ENCODE results near the gene SPG11. TPM values are rescaled to one million over a fixed set of nuclear protein-coding genes. Genes with fewer than 3 reads are reported as not detected.

Gene SPG11
- total and polyA plus RNA-seq, 4 donors, result 17.3 to 65.3 (median 31.3) TPM

DNA sequence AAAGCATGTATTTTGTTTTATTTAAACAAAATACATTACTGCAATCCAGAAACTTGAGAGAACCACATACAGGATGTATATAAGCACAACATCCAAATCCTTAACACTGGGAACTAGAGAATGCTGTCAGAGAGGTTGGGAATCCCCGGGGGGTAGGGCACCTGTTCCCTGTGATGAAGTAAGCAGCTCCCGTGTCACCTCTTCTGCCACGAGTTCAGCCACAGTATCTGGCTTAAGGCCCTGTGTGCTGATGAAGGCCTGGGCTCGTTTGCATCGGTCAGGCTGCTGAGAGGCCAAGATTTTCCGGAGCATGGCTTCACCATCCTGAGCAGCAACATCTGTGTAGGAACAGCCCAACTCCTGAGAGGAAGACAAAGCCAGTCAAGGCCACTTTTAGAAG is 90.1 kb downstream of the SPG11 start:
- TF ChIP-seq, protein P1, sequence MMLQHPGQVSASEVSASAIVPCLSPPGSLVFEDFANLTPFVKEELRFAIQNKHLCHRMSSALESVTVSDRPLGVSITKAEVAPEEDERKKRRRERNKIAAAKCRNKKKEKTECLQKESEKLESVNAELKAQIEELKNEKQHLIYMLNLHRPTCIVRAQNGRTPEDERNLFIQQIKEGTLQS (IDR thresholded peaks at IDR 0.05), result no peak
- TF ChIP-seq JUND (IDR thresholded peaks at IDR 0.05), result no peak
- no peak for TF ChIP-seq HNF4A (conservative IDR thresholded peaks at IDR 0.05)
- TF ChIP-seq, protein P2, sequence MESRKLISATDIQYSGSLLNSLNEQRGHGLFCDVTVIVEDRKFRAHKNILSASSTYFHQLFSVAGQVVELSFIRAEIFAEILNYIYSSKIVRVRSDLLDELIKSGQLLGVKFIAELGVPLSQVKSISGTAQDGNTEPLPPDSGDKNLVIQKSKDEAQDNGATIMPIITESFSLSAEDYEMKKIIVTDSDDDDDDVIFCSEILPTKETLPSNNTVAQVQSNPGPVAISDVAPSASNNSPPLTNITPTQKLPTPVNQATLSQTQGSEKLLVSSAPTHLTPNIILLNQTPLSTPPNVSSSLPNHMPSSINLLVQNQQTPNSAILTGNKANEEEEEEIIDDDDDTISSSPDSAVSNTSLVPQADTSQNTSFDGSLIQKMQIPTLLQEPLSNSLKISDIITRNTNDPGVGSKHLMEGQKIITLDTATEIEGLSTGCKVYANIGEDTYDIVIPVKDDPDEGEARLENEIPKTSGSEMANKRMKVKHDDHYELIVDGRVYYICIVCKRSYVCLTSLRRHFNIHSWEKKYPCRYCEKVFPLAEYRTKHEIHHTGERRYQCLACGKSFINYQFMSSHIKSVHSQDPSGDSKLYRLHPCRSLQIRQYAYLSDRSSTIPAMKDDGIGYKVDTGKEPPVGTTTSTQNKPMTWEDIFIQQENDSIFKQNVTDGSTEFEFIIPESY (IDR thresholded peaks at IDR 0.05), result no peak
- H3K9me3 ChIP-seq (ENCODE audit: control insufficient read depth in 4 of 4, low read length in 3 of 4), result no peaks in the 10 kb centered on the region
- peaks cover 2 to 38% (median 31%) of the 10 kb centered on the region in 4 donors for H3K36me3 ChIP-seq (ENCODE audit: control insufficient read depth in 4 of 4, insufficient read depth in 3 of 4, low read depth in 1 of 4, low read length in 3 of 4)
- H3K9ac ChIP-seq (ENCODE audit: low read depth in 1 of 2, low read length in 2 of 2), result no peak overlapping the region
- WGBS, result 95% methylated on average over 6 of the region's 6 CpGs
- no peak for DNase-seq (ENCODE audit: low spot score)
- H3K4me1 ChIP-seq (ENCODE audit: control insufficient read depth in 4 of 4, insufficient read depth in 4 of 4, low read length in 3 of 4), result peaks cover 0 to under 1% (median 0%) of the 10 kb centered on the region in 4 donors
- H3K4me3 ChIP-seq (ENCODE audit: low read depth in 1 of 3, low read length in 3 of 3), result no peak overlapping the region
- no peak overlapping the region for H3K27ac ChIP-seq (ENCODE audit: low read depth in 1 of 2, low read length in 2 of 2)
- no peaks in the 10 kb centered on the region for H3K27me3 ChIP-seq (ENCODE audit: control insufficient read depth in 4 of 4, insufficient read depth in 4 of 4, low read length in 3 of 4)

DNA sequence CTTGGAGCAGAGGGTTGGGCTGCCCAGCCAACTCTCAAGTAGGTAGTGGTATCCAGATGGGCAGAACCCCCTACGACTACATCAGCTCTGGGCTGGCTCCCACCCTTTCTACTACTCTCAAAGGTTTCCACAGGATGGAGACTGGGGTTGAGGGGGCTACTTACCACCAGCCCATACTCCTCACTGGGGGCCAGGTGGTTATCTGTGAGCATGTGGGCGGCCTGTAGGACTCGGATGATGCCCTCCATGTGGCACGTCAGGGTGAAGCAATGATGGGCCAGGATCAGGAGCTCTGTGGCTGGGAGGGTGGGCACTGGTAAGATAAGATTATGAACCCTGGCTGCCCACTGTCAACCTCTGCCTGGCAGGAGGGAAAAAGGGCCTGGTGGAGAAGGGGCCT is 93.1 kb downstream of the SPG11 start:
- no peak for DNase-seq (ENCODE audit: low spot score)
- TF ChIP-seq HNF4A (conservative IDR thresholded peaks at IDR 0.05), result no peak
- H3K9ac ChIP-seq (ENCODE audit: low read depth in 1 of 2, low read length in 2 of 2), result no peak overlapping the region

DNA sequence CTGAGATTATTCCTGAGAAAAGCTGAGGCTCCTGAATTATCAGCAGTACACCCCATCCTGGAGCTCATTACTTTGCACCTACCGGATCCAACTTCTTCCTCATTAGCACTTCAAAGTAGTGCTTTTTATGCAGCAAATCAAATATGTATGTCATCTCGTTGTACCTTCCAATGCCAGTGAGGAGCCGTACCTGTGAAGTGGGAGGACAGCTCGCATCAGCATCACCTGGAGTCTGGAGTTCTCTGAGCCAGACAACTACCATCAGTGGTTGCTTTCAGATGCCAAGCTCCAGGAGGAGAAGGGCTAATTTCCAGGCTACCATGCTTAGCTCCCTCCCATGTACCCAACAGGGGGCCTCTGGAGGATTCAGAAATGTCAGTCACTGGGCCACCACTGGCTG is 94.1 kb downstream of the SPG11 start:
- 98% methylated on average over 4 of the region's 4 CpGs for WGBS
- no peaks in the 10 kb centered on the region for H3K27me3 ChIP-seq (ENCODE audit: control insufficient read depth in 4 of 4, insufficient read depth in 4 of 4, low read length in 3 of 4)
- no peaks in the 10 kb centered on the region for H3K9me3 ChIP-seq (ENCODE audit: control insufficient read depth in 4 of 4, low read length in 3 of 4)
- no peak overlapping the region for H3K27ac ChIP-seq (ENCODE audit: low read depth in 1 of 2, low read length in 2 of 2)
- H3K9ac ChIP-seq (ENCODE audit: low read depth in 1 of 2, low read length in 2 of 2), result no peak overlapping the region
- H3K4me1 ChIP-seq (ENCODE audit: control insufficient read depth in 4 of 4, insufficient read depth in 4 of 4, low read length in 3 of 4), result no peaks in the 10 kb centered on the region
- DNase-seq (ENCODE audit: low spot score), result no peak
- H3K36me3 ChIP-seq (ENCODE audit: control insufficient read depth in 4 of 4, insufficient read depth in 3 of 4, low read depth in 1 of 4, low read length in 3 of 4), result peaks cover 2 to 72% (median 60%) of the 10 kb centered on the region in 4 donors
- H3K4me3 ChIP-seq (ENCODE audit: low read depth in 1 of 3, low read length in 3 of 3), result no peak overlapping the region
- TF ChIP-seq, protein P1 (IDR thresholded peaks at IDR 0.05), result no peak
- no peak for TF ChIP-seq GABPA (IDR thresholded peaks at IDR 0.05 in 1 of 2, conservative IDR thresholded peaks at IDR 0.05 in 1 of 2)
- TF ChIP-seq HNF4G (IDR thresholded peaks at IDR 0.05), result no peak

More for the DNA sequence above, 93.1 kb downstream of the SPG11 start:
- no peak overlapping the region for H3K27ac ChIP-seq (ENCODE audit: low read depth in 1 of 2, low read length in 2 of 2)
- 96% methylated on average over 4 of the region's 4 CpGs for WGBS
- H3K27me3 ChIP-seq (ENCODE audit: control insufficient read depth in 4 of 4, insufficient read depth in 4 of 4, low read length in 3 of 4), result no peaks in the 10 kb centered on the region
- H3K4me3 ChIP-seq (ENCODE audit: low read depth in 1 of 3, low read length in 3 of 3), result no peak overlapping the region
- no peaks in the 10 kb centered on the region for H3K9me3 ChIP-seq (ENCODE audit: control insufficient read depth in 4 of 4, low read length in 3 of 4)
- H3K4me1 ChIP-seq (ENCODE audit: control insufficient read depth in 4 of 4, insufficient read depth in 4 of 4, low read length in 3 of 4), result no peaks in the 10 kb centered on the region
- H3K36me3 ChIP-seq (ENCODE audit: control insufficient read depth in 4 of 4, insufficient read depth in 3 of 4, low read depth in 1 of 4, low read length in 3 of 4), result peaks cover 2 to 62% (median 54%) of the 10 kb centered on the region in 4 donors

DNA sequence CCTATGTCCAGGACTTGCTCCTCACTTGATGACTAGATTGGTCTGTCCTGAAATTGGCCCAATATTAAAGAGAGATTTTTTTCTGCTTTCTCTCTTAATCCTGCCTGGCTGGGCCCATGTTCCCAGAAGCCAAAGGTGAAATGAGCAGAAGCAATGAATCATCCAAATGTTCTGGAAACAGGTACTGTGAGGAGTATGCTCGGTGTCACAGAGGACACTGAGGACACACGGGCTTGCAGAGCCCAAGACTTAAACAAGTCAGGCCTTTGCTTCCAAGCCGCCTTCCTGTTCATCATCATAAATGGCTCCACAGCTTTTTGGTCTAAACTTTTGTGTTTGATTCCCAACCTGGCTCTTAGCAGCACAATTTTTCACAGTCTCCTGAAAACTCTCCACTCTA is 95.1 kb downstream of the SPG11 start:
- peaks cover 5 to 81% (median 64%) of the 10 kb centered on the region in 4 donors for H3K36me3 ChIP-seq (ENCODE audit: control insufficient read depth in 4 of 4, insufficient read depth in 3 of 4, low read depth in 1 of 4, low read length in 3 of 4)
- no peaks in the 10 kb centered on the region for H3K27me3 ChIP-seq (ENCODE audit: control insufficient read depth in 4 of 4, insufficient read depth in 4 of 4, low read length in 3 of 4)
- H3K27ac ChIP-seq (ENCODE audit: low read depth in 1 of 2, low read length in 2 of 2), result no peak overlapping the region
- H3K4me3 ChIP-seq (ENCODE audit: low read depth in 1 of 3, low read length in 3 of 3), result no peak overlapping the region
- no peaks in the 10 kb centered on the region for H3K4me1 ChIP-seq (ENCODE audit: control insufficient read depth in 4 of 4, insufficient read depth in 4 of 4, low read length in 3 of 4)
- no peaks in the 10 kb centered on the region for H3K9me3 ChIP-seq (ENCODE audit: control insufficient read depth in 4 of 4, low read length in 3 of 4)
- WGBS, result 92% methylated on average over 3 of the region's 3 CpGs
- DNase-seq (ENCODE audit: low spot score), result no peak
- H3K9ac ChIP-seq (ENCODE audit: low read depth in 1 of 2, low read length in 2 of 2), result no peak overlapping the region
- TF ChIP-seq, protein P1 (IDR thresholded peaks at IDR 0.05), result no peak
- TF ChIP-seq, protein P3, sequence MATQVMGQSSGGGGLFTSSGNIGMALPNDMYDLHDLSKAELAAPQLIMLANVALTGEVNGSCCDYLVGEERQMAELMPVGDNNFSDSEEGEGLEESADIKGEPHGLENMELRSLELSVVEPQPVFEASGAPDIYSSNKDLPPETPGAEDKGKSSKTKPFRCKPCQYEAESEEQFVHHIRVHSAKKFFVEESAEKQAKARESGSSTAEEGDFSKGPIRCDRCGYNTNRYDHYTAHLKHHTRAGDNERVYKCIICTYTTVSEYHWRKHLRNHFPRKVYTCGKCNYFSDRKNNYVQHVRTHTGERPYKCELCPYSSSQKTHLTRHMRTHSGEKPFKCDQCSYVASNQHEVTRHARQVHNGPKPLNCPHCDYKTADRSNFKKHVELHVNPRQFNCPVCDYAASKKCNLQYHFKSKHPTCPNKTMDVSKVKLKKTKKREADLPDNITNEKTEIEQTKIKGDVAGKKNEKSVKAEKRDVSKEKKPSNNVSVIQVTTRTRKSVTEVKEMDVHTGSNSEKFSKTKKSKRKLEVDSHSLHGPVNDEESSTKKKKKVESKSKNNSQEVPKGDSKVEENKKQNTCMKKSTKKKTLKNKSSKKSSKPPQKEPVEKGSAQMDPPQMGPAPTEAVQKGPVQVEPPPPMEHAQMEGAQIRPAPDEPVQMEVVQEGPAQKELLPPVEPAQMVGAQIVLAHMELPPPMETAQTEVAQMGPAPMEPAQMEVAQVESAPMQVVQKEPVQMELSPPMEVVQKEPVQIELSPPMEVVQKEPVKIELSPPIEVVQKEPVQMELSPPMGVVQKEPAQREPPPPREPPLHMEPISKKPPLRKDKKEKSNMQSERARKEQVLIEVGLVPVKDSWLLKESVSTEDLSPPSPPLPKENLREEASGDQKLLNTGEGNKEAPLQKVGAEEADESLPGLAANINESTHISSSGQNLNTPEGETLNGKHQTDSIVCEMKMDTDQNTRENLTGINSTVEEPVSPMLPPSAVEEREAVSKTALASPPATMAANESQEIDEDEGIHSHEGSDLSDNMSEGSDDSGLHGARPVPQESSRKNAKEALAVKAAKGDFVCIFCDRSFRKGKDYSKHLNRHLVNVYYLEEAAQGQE (IDR thresholded peaks at IDR 0.05), result no peak
- TF ChIP-seq, protein P2 (IDR thresholded peaks at IDR 0.05), result no peak
- TF ChIP-seq, protein P4, sequence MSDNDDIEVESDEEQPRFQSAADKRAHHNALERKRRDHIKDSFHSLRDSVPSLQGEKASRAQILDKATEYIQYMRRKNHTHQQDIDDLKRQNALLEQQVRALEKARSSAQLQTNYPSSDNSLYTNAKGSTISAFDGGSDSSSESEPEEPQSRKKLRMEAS (IDR thresholded peaks at IDR 0.05), result no peak
- TF ChIP-seq TAF1 (conservative IDR thresholded peaks at IDR 0.05) (no peak), HNF4A (conservative IDR thresholded peaks at IDR 0.05) (no peak), GABPA (IDR thresholded peaks at IDR 0.05 in 1 of 2, conservative IDR thresholded peaks at IDR 0.05 in 1 of 2) (no peak), HNF4G (IDR thresholded peaks at IDR 0.05) (no peak), NR2F2 (IDR thresholded peaks at IDR 0.05) (no peak), RXRA (IDR thresholded peaks at IDR 0.05) (no peak), FOXA1 (IDR thresholded peaks at IDR 0.05) (no peak), RAD21 (IDR thresholded peaks at IDR 0.05) (no peak), EGR1 (IDR thresholded peaks at IDR 0.05; ENCODE audit: low read depth in 2 of 2) (no peak)
